Measurements from ENCODE around the gene TMEM91. TPM values are rescaled to one million over a fixed set of nuclear protein-coding genes. Genes with fewer than 3 reads are reported as not detected.
A peak's percentile ranks its signal among the peaks of the same experiment; 100 is the strongest.

TMEM91 gene
- total and polyA plus RNA-seq, 9 of the 15 experiments (the other 6 are each of a cell fraction or from before 2014, with no cell fraction given): 1.2 to 5.2 (median 2.7) TPM

DNA sequence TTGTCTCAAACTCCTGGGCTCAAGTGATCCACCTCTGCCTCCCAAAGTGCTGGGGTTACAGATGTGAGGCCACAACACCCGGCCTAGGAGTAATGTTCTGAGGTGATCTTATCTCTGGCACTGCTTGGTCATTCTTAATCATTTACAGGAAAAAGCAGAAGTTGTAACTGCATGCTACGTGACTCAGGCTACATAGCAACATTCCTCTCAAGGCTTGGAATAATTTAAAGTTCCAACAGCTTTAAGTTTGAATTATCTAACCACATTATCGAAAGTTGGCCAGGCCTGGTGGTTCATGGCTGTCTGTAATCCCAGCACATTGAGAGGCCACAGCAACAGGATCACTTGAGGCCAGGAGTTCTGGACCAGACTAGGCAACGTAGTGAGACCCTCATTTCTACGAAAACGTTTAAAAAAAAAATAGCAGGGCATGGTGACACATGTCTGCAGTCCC, 8.5 kb upstream of the TMEM91 start (continued):
- no peak for TF ChIP-seq CEBPB (tag; IDR thresholded peaks at IDR 0.05)
- no peak for TF ChIP-seq ZNF76 (CRISPR knock-in tag; IDR thresholded peaks at IDR 0.05; ENCODE audit: borderline replicate concordance)
- no peak for TF ChIP-seq E2F1 (CRISPR knock-in tag; IDR thresholded peaks at IDR 0.05)
- no peak for TF ChIP-seq KDM4B (IDR thresholded peaks at IDR 0.05; ENCODE audit: borderline replicate concordance in 2 of 2, low read depth in 1 of 2)
- no peak for TF ChIP-seq FOXP1 (CRISPR knock-in tag; IDR thresholded peaks at IDR 0.05)
- TF ChIP-seq GABPA (tag; conservative IDR thresholded peaks at IDR 0.05; ENCODE audit: low read depth): peak; percentile 43; the same call in 1 of the 2 replicates
- TF ChIP-seq NFIX (CRISPR knock-in tag; IDR thresholded peaks at IDR 0.05; ENCODE audit: low read depth): no peak
- no peak for TF ChIP-seq FIP1L1 (IDR thresholded peaks at IDR 0.05; ENCODE audit: low read depth, low read length, poor library complexity, severe bottlenecking)
- no peak for TF ChIP-seq ZNF785 (CRISPR knock-in tag; IDR thresholded peaks at IDR 0.05)
- TF ChIP-seq EHMT2 (IDR thresholded peaks at IDR 0.05): no peak
- no peak for TF ChIP-seq TFAP4 (CRISPR knock-in tag; IDR thresholded peaks at IDR 0.05; ENCODE audit: borderline replicate concordance)
- no peak for TF ChIP-seq TGIF2 (CRISPR knock-in tag; IDR thresholded peaks at IDR 0.05)
- TF ChIP-seq, protein P1, sequence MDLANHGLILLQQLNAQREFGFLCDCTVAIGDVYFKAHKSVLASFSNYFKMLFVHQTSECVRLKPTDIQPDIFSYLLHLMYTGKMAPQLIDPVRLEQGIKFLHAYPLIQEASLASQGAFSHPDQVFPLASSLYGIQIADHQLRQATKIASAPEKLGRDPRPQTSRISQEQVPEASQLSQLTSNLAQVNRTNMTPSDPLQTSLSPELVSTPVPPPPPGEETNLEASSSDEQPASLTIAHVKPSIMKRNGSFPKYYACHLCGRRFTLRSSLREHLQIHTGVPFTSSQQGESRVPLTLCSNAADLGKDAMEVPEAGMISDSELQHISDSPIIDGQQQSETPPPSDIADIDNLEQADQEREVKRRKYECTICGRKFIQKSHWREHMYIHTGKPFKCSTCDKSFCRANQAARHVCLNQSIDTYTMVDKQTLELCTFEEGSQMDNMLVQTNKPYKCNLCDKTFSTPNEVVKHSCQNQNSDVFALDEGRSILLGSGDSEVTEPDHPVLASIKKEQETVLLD (IDR thresholded peaks at IDR 0.05): no peak; the same call in 1 of the 2 replicates
- TF ChIP-seq ZNF174 (CRISPR knock-in tag; IDR thresholded peaks at IDR 0.05): no peak
- no peak for TF ChIP-seq PCBP1 (IDR thresholded peaks at IDR 0.05; ENCODE audit: low read depth, low read length, poor library complexity, severe bottlenecking)
- peak; percentile 78 for TF ChIP-seq GATA2 (CRISPR knock-in tag; IDR thresholded peaks at IDR 0.05)
- TF ChIP-seq TCF15 (CRISPR knock-in tag; IDR thresholded peaks at IDR 0.05): no peak
- TF ChIP-seq MAX (CRISPR knock-in tag; IDR thresholded peaks at IDR 0.05): no peak
- peak; percentile 47; the same call in 1 of the 2 replicates for TF ChIP-seq GATAD2A (IDR thresholded peaks at IDR 0.05)
- no peak for TF ChIP-seq POU5F1 (IDR thresholded peaks at IDR 0.05; ENCODE audit: borderline replicate concordance, low read depth, low read length, partially characterized antibody)
- no peak for TF ChIP-seq CBX3 (IDR thresholded peaks at IDR 0.05; ENCODE audit: borderline replicate concordance in 1 of 2, low read length in 2 of 2)
- peak in 1 of 2 experiments; percentile 72; a peak in 2 of 4 replicates for TF ChIP-seq TBL1XR1 (IDR thresholded peaks at IDR 0.05; ENCODE audit: low read length in 2 of 2)
- TF ChIP-seq CHD2 (IDR thresholded peaks at IDR 0.05; ENCODE audit: low read depth, low read length): no peak
- TF ChIP-seq, protein P2, sequence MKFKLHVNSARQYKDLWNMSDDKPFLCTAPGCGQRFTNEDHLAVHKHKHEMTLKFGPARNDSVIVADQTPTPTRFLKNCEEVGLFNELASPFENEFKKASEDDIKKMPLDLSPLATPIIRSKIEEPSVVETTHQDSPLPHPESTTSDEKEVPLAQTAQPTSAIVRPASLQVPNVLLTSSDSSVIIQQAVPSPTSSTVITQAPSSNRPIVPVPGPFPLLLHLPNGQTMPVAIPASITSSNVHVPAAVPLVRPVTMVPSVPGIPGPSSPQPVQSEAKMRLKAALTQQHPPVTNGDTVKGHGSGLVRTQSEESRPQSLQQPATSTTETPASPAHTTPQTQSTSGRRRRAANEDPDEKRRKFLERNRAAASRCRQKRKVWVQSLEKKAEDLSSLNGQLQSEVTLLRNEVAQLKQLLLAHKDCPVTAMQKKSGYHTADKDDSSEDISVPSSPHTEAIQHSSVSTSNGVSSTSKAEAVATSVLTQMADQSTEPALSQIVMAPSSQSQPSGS (CRISPR knock-in tag; IDR thresholded peaks at IDR 0.05): no peak

All from K562 (cell line).